ENCODE results near the gene ADAMTS3. TPM values are rescaled to one million over a fixed set of nuclear protein-coding genes. Genes with fewer than 3 reads are reported as not detected.

ADAMTS3 gene
- total and polyA plus RNA-seq, 3 donors from 2014 or later: 3.9 to 6.8 (median 5.3) TPM

GRCh38 chr4:72360075-72360474 is 208.9 kb downstream of the ADAMTS3 start:
- Histone ChIP-seq H3K4me3 (no peak overlapping the region), H3K27me3 (no peaks in the 10 kb centered on the region), H3K9me3 (no peaks in the 10 kb centered on the region), H3K36me3 (ENCODE audit: low read depth, missing control alignments) (no peaks in the 10 kb centered on the region), H3K27ac (no peak overlapping the region), H3K4me1 (no peaks in the 10 kb centered on the region)
- no peak for DNase-seq
- intact Hi-C loops (cut with DNase I; ENCODE audit: low total_unique reads): no loop called here
- 93 to 96% methylated on average over 6 of the region's 6 CpGs for WGBS, 2 donors
- no peak for TF ChIP-seq CTCF (IDR thresholded peaks at IDR 0.05)
- no peak for TF ChIP-seq POLR2A (IDR thresholded peaks at IDR 0.05)

GRCh38 chr4:72358483-72358882 is 210.5 kb downstream of the ADAMTS3 start:
- Histone ChIP-seq H3K4me3 (no peak overlapping the region), H3K36me3 (ENCODE audit: low read depth, missing control alignments) (no peaks in the 10 kb centered on the region), H3K9me3 (no peaks in the 10 kb centered on the region), H3K27me3 (no peaks in the 10 kb centered on the region), H3K4me1 (no peaks in the 10 kb centered on the region), H3K27ac (no peak overlapping the region)
- TF ChIP-seq CTCF (IDR thresholded peaks at IDR 0.05) (no peak), POLR2A (IDR thresholded peaks at IDR 0.05) (no peak)
- intact Hi-C loops (cut with DNase I; ENCODE audit: low total_unique reads): no loop called here
- 68 to 75% methylated on average over 2 of the region's 2 CpGs for WGBS, 2 donors
- no peak for DNase-seq

- TF ChIP-seq POLR2A (IDR thresholded peaks at IDR 0.05) (no peak), CTCF (IDR thresholded peaks at IDR 0.05) (no peak)
- Histone ChIP-seq H3K4me3 (no peak overlapping the region), H3K4me1 (no peaks in the 10 kb centered on the region), H3K36me3 (ENCODE audit: low read depth, missing control alignments) (no peaks in the 10 kb centered on the region), H3K27ac (no peak overlapping the region), H3K27me3 (no peaks in the 10 kb centered on the region), H3K9me3 (no peaks in the 10 kb centered on the region)
- 65 to 67% methylated on average over 1 of the region's 1 CpG for WGBS, 2 donors
- intact Hi-C loops (cut with DNase I; ENCODE audit: low total_unique reads): no loop called here
- no peak for DNase-seq
These were observed 211.1 kb downstream of the ADAMTS3 start for GRCh38 chr4:72357908-72358307.

- Histone ChIP-seq H3K27me3 (no peaks in the 10 kb centered on the region), H3K4me1 (no peaks in the 10 kb centered on the region), H3K36me3 (ENCODE audit: low read depth, missing control alignments) (no peaks in the 10 kb centered on the region), H3K27ac (no peak overlapping the region), H3K4me3 (no peak overlapping the region), H3K9me3 (no peaks in the 10 kb centered on the region)
- WGBS, 2 donors: 70 to 74% methylated on average over 4 of the region's 4 CpGs
- intact Hi-C loops (cut with DNase I; ENCODE audit: low total_unique reads): no loop called here
- TF ChIP-seq CTCF (IDR thresholded peaks at IDR 0.05): no peak
- no peak for TF ChIP-seq POLR2A (IDR thresholded peaks at IDR 0.05)
- no peak for DNase-seq
These were observed 216.3 kb downstream of the ADAMTS3 start for GRCh38 chr4:72352711-72353110.

- WGBS, 2 donors: 68 to 83% methylated on average over 2 of the region's 2 CpGs
- H3K27ac ChIP-seq: no peak overlapping the region
- no peak for TF ChIP-seq CTCF (IDR thresholded peaks at IDR 0.05)
- TF ChIP-seq POLR2A (IDR thresholded peaks at IDR 0.05): no peak
- no peak overlapping the region for H3K4me3 ChIP-seq
- no peaks in the 10 kb centered on the region for H3K36me3 ChIP-seq (ENCODE audit: low read depth, missing control alignments)
- intact Hi-C loops (cut with DNase I; ENCODE audit: low total_unique reads): no loop called here
- H3K9me3 ChIP-seq: no peaks in the 10 kb centered on the region
- no peak for DNase-seq
- H3K4me1 ChIP-seq: no peaks in the 10 kb centered on the region
- no peaks in the 10 kb centered on the region for H3K27me3 ChIP-seq
These were observed 217.5 kb downstream of the ADAMTS3 start for GRCh38 chr4:72351521-72351920.
